ENCODE results near the gene C2orf92.

The C2orf92 gene

DNA sequence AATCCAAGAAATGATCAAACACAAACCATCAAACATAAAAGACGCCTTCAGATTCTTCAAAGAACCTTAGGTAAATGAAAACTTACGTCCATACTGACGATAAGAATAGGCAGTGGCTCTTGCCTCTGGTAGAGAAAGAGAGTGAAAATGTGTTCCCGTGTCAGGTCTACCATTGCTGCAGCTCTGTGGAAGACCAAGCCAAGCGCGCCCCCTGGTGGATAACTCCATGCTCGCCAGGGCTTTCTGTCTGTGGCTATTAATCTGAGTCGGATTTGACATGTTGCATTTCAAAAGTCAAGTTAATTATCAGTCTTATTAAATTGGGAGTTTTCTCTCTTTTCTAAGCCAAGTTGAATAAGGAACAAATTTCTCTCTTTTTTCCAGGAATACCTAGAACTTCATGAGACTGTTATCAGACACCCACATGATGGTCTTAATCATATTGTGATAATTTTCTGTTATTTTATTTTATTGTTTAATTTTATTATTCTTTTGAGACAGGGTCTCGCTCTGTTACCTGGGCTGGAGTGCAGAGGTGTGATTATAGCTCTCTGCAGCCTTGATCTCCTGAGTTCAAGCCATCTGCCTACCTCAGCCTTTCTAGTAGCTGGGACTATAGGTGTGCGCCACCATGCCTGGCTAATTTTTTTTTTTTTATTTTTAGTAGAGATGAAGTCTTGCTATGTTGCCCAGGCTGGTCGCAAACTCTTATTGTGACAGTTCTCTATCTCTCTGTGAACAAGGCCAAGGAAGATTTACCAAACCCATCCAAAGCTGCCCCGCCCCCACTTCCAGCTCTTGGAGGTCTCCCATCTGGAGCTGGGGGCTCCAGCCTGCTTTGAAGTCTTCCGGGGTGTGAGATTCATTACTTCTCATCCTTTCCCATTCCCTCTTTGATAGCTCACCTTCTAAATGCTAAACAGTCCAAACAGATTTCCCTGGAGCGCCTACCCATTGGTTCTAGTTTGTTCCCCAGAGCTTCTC is 28.0 kb downstream of the C2orf92 start:
- DNase-seq (peak; percentile 90), ATAC-seq (ENCODE audit: insufficient read depth, low read depth) (peak; percentile 91)

DNA sequence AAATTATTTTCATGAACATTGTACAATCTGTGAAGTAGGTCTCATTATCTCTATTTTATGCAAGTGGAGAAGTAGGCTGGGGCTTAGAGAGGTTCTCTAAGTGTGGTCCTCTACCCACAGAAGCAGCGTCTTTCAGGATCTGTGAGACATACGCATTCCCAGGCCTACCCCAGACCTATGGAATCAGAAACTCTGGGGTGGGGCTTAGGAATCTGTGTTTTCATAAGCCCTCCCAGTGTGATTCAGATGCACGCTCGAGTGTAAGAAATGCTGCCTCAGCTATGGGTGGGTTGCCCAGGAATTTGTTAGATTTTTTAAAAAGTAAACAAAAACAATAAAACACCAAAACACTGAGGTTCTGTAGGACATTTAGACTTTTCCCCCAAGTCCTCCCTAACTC is 29.0 kb downstream of the C2orf92 start:
- Histone ChIP-seq H3K9ac (ENCODE audit: low read depth, low read length) (no peak overlapping the region), H4K20me1 (ENCODE audit: insufficient read depth, low read length) (no peaks in the 10 kb centered on the region), H3K36me3 (ENCODE audit: insufficient read depth, low read length) (no peaks in the 10 kb centered on the region), H3K9me3 (ENCODE audit: insufficient read depth, low read length, severe bottlenecking) (no peaks in the 10 kb centered on the region), H3K4me1 (ENCODE audit: insufficient read depth, low read length) (peaks cover 12% of the 10 kb centered on the region), H3K4me3 (ENCODE audit: low read depth in 1 of 2, low read length in 2 of 2) (no peak overlapping the region), H3K27me3 (ENCODE audit: insufficient read depth, low read length, poor library complexity) (no peaks in the 10 kb centered on the region), H2AFZ (ENCODE audit: low read depth, low read length) (no peak overlapping the region), H3K4me2 (ENCODE audit: insufficient read depth, low read length) (no peak overlapping the region), H3K27ac (ENCODE audit: low read length) (no peak overlapping the region), H3K79me2 (ENCODE audit: insufficient read depth, low read length) (no peaks in the 10 kb centered on the region)
- TF ChIP-seq EZH2 (IDR thresholded peaks at IDR 0.05; ENCODE audit: borderline replicate concordance, low read depth, low read length, severe bottlenecking): no peak
- TF ChIP-seq, protein P1, sequence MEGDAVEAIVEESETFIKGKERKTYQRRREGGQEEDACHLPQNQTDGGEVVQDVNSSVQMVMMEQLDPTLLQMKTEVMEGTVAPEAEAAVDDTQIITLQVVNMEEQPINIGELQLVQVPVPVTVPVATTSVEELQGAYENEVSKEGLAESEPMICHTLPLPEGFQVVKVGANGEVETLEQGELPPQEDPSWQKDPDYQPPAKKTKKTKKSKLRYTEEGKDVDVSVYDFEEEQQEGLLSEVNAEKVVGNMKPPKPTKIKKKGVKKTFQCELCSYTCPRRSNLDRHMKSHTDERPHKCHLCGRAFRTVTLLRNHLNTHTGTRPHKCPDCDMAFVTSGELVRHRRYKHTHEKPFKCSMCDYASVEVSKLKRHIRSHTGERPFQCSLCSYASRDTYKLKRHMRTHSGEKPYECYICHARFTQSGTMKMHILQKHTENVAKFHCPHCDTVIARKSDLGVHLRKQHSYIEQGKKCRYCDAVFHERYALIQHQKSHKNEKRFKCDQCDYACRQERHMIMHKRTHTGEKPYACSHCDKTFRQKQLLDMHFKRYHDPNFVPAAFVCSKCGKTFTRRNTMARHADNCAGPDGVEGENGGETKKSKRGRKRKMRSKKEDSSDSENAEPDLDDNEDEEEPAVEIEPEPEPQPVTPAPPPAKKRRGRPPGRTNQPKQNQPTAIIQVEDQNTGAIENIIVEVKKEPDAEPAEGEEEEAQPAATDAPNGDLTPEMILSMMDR (IDR thresholded peaks at IDR 0.05; ENCODE audit: borderline replicate concordance, extremely low read depth, low read length, poor library complexity, severe bottlenecking): no peak
- DNase-seq: no peak
- no peak for ATAC-seq (ENCODE audit: insufficient read depth, low read depth)

More for the DNA sequence above, 28.0 kb downstream of the C2orf92 start:
- no peaks in the 10 kb centered on the region for H3K36me3 ChIP-seq (ENCODE audit: insufficient read depth, low read length)
- H3K27ac ChIP-seq (ENCODE audit: low read length): peak overlapping the region; percentile 17; the same call in 1 of the 2 replicates
- peak overlapping the region; percentile 53 for H2AFZ ChIP-seq (ENCODE audit: low read depth, low read length)
- H4K20me1 ChIP-seq (ENCODE audit: insufficient read depth, low read length): no peaks in the 10 kb centered on the region
- no peaks in the 10 kb centered on the region for H3K9me3 ChIP-seq (ENCODE audit: insufficient read depth, low read length, severe bottlenecking)
- H3K4me2 ChIP-seq (ENCODE audit: insufficient read depth, low read length): peak overlapping the region; percentile 58
- H3K27me3 ChIP-seq (ENCODE audit: insufficient read depth, low read length, poor library complexity): no peaks in the 10 kb centered on the region
- peak overlapping the region in 1 of 2 experiments; percentile 26; a peak in 2 of 4 replicates for H3K4me3 ChIP-seq (ENCODE audit: low read depth in 1 of 2, low read length in 2 of 2)
- peak overlapping the region; percentile 36 for H3K9ac ChIP-seq (ENCODE audit: low read depth, low read length)
- TF ChIP-seq, protein P1 (IDR thresholded peaks at IDR 0.05; ENCODE audit: borderline replicate concordance, extremely low read depth, low read length, poor library complexity, severe bottlenecking): peak; percentile 99
- TF ChIP-seq EZH2 (IDR thresholded peaks at IDR 0.05; ENCODE audit: borderline replicate concordance, low read depth, low read length, severe bottlenecking): no peak
- peaks cover 12% of the 10 kb centered on the region for H3K4me1 ChIP-seq (ENCODE audit: insufficient read depth, low read length)
- H3K79me2 ChIP-seq (ENCODE audit: insufficient read depth, low read length): no peaks in the 10 kb centered on the region

DNA sequence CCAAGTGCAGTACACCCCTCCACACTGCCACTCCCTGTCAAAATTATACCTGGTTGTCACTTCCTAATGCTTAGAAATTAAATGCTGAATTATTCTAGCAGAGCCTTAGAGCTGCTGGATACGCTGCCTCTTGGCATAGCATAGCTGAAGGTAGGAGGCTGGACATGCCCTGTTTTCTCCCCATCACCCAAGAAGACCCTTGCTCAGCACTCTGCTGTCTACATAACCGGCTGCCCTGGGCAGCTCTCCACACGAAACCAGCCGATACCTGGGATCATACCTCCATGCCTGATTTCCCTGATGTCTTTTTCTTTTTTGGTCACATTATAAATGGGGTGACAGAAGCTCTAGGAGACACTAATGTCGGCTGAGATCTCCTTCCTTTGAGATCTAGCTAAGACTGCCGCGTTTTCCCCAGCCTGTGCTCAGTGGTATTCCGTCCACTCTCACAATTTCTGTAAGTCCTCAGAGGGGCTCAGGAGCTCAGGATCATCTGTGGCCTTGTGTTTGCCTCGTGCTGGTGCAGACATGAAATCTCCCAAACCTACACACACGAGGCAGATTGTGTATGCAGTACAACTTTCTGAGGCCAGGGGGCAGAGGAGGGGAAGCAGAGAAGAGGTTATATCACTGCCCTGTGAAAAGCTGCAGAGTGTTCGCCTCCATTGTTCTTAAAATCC is 30.4 kb downstream of the C2orf92 start:
- DNase-seq (peak; percentile 85), ATAC-seq (ENCODE audit: insufficient read depth, low read depth) (peak; percentile 92)
- TF ChIP-seq EZH2 (IDR thresholded peaks at IDR 0.05; ENCODE audit: borderline replicate concordance, low read depth, low read length, severe bottlenecking): no peak
- TF ChIP-seq, protein P1 (IDR thresholded peaks at IDR 0.05; ENCODE audit: borderline replicate concordance, extremely low read depth, low read length, poor library complexity, severe bottlenecking): peak; percentile 89
- H3K79me2 ChIP-seq (ENCODE audit: insufficient read depth, low read length): no peaks in the 10 kb centered on the region
- H3K9me3 ChIP-seq (ENCODE audit: insufficient read depth, low read length, severe bottlenecking): no peaks in the 10 kb centered on the region
- H3K27ac ChIP-seq (ENCODE audit: low read length): peak overlapping the region; percentile 32; the same call in 1 of the 2 replicates
- H3K4me1 ChIP-seq (ENCODE audit: insufficient read depth, low read length): peaks cover 12% of the 10 kb centered on the region
- peak overlapping the region; percentile 64 for H2AFZ ChIP-seq (ENCODE audit: low read depth, low read length)
- no peak overlapping the region for H3K4me2 ChIP-seq (ENCODE audit: insufficient read depth, low read length)
- H3K9ac ChIP-seq (ENCODE audit: low read depth, low read length): no peak overlapping the region
- no peaks in the 10 kb centered on the region for H4K20me1 ChIP-seq (ENCODE audit: insufficient read depth, low read length)
- no peaks in the 10 kb centered on the region for H3K36me3 ChIP-seq (ENCODE audit: insufficient read depth, low read length)
- no peaks in the 10 kb centered on the region for H3K27me3 ChIP-seq (ENCODE audit: insufficient read depth, low read length, poor library complexity)
- no peak overlapping the region for H3K4me3 ChIP-seq (ENCODE audit: low read depth in 1 of 2, low read length in 2 of 2)

Measured in DND-41 (cell line).